DMS153 treated with DMSO at 0.1 percent for 48 hours (cell line): ENCODE data around the gene ATP6V0C.
"Not testable (repeated sequence)": the region's sequence is repeated elsewhere in the genome, so short reads cannot be mapped to it uniquely, and the experiment has no call there.

Experiments
- DNase-seq: peaks from one replicate; lab custom pipeline; 2025; ENCODE audit not compliant: unreplicated experiment; lab: John Stamatoyannopoulos, UW

The ATP6V0C gene

GRCh38 chr16:2540912-2541311 is 27.2 kb downstream of the ATP6V0C start:
- DNase-seq = not testable (repeated sequence)

DNA sequence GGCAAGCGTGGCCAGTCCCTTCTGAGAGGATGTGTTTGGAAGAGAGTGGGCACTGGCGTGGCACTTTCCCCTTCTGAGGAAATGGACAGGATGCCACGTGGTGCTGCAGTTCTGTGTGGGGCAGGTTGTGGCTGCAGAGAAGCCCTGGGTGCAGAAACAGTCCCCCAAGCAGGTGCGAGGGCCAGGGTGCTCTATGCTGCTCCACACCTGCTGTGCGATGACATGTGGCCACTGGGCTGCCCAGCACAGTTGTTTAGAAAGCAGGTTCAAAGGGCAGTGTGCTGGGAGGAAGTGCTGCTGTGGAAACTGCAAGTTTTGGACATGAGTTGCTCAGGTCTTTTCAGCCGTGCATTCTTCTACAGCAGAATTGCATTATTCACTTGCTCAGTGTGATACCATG is 27.7 kb downstream of the ATP6V0C start:
- not testable (repeated sequence) for DNase-seq

GRCh38 chr16:2543771-2544170 is 30.0 kb downstream of the ATP6V0C start:
- not testable (repeated sequence) for DNase-seq

- not testable (repeated sequence) for DNase-seq
Observed at GRCh38 chr16:2550283-2550878, 36.6 kb downstream of the ATP6V0C start.

DNA sequence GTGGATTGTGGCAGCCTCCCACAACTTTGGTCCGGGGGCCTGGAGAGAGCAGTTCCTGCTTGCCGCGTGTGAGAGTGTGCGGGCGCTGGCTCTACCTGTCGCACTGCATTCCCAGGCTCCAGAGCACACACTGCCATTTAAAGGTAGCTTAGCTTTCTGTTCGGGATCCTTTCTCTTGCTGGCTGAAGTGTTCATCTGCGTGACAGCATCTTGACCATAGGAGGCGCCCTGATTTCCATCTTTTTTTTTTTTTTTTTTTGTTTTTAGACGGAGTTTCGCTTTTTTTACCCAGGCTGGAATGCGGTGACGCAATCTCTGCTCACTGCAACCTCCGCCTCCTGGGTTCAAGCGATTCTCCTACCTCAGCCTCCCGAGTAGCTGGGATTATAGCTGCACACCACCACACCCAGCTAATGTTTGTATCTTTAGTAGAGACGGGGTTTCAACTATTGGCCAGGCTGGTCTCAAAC is 37.7 kb downstream of the ATP6V0C start:
- DNase-seq = not testable (repeated sequence)

DNA sequence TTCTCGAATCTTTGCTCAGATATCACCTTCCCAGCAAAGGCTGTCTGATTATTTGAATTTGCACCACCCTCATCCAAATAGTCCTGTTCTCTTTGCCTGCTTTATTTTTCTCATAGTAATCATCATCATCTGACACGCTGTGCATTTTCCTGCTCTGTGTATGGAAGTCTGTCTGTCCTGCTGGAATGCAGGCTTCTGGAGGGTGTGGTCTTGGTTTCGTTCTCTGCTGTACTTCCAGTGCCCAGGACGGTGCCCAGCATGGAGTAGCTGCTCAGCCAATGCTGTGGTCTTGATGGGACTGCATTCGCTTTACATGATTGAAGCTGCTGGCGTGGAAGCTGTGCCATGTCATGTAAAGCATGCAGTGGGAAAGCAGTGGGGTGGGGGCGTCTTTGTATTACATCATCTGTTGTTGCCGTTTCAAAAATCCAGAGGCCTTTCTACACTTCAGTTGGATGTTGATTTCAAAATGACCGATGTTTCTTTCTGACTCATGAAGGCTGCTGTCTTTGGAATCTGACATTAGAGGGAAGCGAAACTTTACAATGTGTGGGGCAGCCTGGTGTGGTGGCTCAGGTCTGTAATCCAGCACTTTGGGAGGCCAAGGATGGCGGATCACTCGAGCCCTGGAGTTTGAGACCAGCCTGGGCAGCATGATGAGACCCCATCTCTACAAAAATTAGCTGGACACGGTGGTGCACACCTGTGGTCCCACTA is 41.1 kb downstream of the ATP6V0C start:
- DNase-seq = not testable (repeated sequence)

DNA sequence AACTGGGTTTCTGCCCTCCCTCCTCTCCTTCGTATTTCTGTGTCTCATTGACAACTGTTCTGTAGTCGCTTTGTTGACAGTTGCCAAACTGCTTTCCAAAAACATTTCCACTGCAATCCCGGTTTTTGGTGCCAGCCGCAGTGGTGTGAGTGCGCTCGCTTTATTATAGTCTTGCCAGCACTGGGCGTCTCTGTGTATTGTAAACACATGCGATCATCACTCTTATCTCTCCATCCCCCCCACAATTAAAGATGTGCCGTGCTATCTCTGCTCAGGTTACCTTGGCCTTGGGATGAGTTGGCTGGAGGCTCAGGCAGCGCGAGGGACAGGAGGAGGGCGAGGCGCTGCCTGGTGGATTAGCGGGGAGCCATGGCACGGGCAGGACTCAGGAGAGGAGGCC is 43.4 kb downstream of the ATP6V0C start:
- not testable (repeated sequence) for DNase-seq

DNA sequence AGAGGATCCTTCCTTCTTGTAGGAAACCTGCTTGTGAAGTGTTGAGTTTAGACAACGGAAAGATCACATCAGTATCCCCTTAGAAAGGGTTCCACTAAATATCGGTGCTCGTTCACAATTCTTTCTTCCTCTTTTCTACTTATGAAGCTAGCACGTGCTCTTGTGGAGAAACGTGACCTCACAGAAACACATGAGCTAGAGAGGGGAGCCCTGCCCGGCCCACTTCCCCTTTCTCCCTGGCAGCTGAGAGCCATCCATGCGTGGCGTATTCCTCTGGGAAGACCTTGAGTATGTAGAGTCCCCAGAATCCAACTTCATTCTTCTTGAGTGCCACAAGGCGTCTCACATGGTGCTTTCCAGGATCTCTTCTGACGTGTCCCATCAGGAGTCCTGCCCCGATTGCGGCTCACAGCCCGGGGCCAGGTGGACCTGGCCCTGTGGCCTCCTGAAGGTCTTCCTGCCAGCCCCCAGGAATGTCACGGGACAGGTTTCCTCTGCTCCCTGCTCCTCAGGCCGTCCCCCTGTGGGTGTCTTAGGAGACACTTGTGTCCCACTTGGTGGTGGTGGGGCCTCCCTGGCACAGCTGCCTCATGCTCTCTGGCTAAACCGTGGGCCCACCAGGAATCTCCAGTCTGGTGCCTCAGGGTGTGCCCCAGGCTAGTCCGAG is 46.5 kb downstream of the ATP6V0C start:
- DNase-seq = not testable (repeated sequence)

GRCh38 chr16:2560798-2561133 is 47.0 kb downstream of the ATP6V0C start:
- not testable (repeated sequence) for DNase-seq

GRCh38 chr16:2567506-2567905 is 53.8 kb downstream of the ATP6V0C start:
- DNase-seq = not testable (repeated sequence)

DNA sequence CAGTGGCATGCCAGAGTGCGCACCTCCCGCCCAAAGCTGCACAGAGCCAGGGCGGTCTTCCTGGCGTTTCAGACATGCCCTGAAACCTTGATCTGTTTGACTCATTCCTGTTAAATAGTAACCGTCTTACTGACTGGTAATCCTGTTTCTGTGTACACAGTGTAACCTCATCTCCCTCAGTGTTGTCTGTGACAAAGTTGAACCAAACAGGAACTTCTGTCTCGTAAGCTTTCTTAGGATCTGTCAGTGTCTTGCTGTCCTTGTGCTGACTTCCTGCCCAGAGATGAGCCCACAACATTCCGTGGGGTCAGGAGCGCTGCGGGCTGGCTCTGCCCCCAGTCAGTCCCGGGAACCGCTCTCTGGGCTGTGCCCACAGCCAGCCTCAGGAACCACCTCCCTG is 54.8 kb downstream of the ATP6V0C start:
- DNase-seq = not testable (repeated sequence)
